NCI-H82 (cell line): Measurements from ENCODE around the gene CCL21.

Experiments
- DNase-seq: peaks from one replicate; lab custom pipeline; 2025; lab: John Stamatoyannopoulos, UW

The CCL21 gene

DNA sequence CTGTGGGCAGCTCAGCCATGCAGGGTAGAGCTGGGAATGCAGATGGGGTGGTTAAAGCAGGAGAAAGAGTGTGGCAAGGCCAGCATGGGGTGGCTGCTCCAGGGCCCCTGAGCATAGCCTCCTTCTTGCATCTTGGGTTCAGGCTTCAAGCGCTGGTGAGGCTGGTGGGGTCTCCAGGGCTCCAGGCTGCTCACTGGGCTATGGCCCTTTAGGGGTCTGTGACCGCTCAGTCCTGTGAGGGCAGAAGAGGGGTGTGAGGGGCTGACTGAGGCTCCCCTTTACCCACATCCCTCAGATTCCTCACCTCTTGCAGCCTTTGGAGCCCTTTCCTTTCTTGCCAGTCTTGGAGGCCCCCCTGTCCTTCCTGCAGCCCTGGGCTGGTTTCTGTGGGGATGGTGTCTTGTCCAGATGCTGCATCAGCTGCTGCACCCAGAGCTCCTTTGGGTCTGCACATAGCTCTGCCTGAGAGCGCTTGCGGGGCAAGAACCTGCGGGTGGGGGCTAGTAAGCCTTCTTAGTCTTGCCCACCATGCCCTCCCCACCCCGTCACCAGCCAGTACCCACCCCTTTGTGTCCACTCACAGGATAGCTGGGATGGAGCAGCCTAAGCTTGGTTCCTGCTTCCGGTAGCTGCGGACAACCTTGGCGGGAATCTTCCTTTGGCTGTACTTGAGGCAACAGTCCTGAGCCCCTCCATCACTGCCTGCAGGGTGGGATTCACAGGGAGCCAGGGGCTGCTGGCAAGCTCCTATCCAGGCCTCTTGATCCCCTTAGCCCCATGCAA lies 549 bp downstream of the CCL21 start:
- no peak for DNase-seq

DNA sequence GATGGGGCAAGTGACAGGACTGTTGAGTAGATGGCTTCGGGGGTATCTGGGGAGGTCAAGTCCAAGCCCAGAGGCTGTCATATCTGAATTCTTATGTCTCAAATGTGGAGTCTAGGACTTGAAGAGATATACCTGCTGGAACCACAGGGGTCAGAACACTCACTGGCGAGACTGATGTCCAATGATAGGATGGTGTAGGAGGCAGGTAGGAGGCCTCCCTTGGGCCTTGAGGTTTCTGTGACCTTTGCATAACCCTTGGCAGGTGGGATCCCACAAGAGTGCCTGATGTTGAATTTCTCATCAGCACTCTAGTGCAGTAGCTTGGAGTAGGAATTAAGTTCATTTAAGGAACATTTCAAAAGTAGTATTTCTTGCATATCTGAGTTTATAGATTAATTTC lies 2.8 kb downstream of the CCL21 start:
- no peak for DNase-seq

DNA sequence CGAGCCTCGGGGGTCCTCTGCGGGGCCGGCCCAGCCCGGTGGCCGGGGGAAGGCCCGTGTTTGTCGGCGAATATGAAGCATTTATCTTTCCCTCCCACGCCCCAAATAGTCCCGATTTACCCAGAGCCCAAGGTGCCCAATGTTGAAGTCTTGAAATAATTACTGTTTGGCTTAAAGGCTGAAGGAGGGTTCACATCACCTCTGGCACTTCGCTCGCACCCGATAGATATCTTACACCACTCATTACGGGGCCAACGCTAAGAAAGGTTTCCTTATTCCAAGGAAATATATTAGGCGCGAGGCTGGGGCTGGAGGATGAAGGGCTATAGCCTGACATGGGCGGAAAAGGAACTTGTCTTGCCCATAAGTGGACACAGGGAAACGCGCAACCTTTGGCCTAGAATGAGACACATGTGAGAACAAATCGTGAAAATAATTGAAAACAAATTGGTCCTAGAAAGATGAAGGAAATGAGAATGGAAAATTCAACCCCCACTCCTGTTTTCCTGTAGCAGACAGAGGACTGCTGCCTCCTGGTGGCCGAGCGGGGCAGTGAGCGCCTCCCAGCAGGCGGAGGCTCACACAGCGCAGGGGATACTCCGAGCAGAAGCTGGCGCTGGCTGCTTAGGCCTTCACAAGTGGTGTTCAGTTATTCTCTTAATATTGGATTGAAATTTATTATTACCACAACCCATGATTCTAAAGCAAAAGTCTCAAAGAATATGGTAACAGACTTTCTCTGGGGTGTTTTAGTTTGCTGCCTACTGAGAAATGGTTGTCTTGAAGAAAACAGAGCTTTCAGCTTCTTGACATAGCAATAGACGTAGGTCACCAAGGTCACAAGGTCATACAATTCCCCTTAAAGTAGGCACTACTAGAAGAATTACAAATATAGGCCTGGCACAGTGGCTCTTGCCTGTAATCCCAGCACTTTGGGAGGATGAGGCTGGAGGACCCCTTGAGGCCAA lies 7.9 kb downstream of the CCL21 start:
- peak; percentile 18 for DNase-seq

DNA sequence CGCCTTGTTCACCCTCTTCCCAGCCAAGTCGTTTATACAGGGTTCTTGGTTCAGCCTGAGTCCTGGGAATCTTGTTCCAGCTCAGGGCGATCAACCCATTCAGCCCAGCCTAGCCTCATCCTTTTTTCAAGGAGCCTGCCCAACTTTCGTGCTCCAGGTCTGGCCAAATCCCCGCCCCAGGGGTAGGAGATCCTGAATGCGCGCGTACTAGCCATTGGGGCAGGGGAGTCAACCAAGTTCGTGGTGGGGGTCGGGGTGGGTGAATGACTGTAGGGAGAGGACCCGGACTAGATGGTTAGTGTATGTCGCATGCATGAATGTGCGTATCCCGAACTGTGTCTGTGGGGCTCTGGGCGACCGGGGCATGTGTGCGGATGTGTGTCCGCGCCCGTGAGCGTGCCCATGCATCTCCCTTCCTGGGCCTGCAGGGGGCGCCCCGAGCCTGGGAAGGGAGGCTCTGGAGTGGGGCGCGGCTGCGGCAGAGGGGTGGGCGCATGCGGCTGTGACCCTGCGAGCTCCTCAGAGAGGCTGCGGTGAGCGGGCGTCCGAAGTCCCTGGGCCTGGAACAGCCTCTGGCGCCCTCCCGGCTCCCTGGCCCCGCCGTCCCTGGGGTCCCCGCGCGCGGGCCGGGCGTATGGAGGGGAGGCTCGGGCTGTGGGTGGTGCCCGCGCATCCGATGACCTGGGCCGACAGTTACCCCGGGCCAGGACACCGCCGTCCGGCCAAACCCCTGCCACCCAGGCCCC lies 8.7 kb downstream of the CCL21 start:
- no peak for DNase-seq

DNA sequence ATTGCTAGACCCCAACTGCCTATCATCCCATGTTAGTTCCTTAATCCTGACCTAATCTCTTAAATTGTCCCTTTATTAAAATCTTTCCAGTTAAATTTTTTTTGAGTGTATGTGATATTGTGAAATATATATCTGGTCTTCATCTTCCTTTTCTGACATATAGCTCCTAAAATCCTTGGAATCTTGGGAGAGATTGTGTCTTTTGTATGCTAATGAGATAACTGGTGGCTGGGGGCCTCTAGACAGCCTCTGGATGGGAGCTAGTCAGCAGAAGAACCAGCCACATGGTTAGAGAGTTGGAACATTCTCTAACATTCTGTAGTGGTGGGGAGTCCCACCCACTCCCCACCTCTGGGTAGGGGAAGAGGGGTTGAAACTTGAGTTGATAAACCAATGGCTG lies 15.1 kb downstream of the CCL21 start:
- DNase-seq: no peak

DNA sequence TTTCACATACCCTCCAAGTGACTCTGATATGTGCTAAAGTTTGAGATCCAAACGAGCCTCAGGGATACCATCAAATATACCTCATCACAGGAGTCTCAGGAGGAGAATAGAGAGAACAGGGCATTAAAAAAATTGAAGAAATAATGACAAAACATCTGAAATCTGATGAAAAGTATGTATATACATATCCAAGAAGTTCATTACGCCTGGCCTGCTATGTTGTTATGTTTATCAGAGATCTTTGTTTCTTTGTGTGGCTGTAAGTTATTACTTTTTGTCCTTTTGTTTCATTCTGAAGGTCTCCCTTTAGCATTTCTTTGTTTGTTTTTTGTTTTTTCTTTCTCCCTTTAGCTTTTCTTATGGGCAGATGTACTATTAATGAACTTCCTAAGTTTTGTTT lies 16.4 kb downstream of the CCL21 start:
- DNase-seq: no peak

DNA sequence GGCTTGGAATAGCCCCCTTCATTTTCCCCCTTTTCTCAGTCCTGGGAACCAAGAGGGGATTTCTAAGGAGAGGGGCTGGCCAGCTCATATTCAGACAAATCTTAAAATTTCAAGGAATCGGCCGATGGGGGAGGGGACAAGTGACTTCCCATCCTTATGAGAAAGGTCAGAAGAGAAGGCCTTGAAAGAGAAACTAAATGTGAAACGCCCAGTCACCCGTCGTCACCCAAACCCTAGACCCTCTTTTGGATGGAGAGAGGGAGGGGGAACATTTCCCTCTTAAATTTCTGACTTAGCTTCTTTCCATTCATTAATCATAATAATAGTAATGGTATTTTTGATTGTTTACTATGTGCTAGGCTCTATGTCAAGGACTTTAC lies 18.0 kb downstream of the CCL21 start:
- no peak for DNase-seq

DNA sequence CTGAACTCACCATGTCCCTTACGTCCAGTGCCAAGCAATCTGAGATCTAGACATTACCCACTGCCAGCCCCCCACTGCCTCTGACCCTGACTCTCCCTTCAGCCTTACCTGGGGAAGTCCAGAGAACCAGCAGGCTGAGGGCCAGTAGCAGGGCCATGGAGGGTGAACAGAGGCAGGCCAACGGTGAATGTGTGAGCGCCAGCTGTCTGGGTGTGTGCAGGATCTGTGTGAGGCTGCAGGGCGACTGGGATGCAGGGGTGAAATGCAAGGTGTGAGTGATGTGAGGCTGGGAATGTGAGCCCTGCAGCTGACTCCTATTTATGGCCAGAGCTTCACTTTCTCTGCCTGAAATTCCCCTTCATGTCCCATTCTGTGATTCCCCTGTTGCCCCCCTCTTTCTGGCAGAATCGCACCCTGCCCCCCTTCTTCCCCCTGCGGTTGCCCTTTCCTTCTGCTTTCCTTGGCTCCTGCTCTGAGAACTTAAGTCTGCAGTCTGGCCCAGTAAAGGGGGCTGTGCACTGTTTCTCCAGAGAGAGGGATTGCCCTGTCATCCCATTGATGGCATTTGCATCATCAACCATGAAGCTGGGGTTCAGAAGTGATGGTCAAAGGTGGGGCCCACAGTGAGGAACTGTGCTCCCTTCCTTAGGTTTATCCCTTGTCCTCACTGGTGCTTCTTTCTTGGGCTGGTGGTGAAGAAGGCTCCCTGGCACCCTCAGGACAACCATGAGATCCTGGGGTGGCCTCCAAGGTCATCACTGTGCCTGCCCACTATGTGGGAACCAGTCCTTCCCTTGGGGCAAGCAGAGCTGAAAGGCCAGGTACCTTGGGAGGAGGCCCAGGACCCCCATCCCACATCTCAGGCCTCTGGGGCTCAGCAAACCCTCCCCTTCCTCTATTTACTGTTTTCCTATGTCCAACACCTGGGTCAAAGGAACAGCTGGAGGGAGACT lies 18.7 kb downstream of the CCL21 start, which contains the start of gene CCL19:
Gene CCL19 (minus strand): TSS at position 294 of the 953 bp plus-strand sequence. CDS start 137 bp downstream, at position 157.
- DNase-seq: no peak

DNA sequence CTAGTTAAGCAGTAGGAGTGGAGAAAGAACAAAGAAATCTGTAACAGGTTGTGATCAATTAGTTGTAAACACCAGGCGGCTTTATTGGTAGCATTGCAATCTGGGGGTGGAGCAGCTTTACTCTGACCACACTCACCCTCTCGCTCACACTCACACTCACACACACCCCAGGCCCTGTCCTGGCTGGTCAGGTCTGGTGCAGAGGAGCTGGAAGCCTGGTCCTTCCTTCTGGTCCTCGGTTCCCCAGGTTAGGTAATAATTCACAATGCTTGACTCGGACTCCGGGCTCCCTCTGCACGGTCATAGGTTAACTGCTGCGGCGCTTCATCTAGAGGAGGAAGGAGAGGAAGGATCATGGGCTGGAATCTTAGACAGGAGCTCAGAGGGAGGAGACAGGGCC lies 20.4 kb downstream of the CCL21 start:
- no peak for DNase-seq

DNA sequence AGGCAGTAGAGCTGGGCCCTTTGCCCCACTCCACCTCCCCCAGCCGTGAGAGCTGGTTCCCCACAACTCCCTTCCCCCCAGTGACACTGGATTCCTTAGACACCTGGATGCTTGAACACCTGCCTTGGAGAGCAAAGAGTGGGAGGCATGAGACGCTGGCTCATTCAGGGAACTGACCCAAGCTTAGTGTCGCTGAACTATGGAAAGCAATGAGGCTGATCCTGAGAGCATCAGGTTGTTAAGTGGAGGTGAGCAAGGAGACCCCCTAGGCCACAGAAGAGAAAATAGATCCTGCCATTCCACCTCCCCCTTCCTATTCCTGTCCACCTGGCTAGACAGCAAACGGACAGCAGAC lies 20.8 kb downstream of the CCL21 start:
- no peak for DNase-seq

DNA sequence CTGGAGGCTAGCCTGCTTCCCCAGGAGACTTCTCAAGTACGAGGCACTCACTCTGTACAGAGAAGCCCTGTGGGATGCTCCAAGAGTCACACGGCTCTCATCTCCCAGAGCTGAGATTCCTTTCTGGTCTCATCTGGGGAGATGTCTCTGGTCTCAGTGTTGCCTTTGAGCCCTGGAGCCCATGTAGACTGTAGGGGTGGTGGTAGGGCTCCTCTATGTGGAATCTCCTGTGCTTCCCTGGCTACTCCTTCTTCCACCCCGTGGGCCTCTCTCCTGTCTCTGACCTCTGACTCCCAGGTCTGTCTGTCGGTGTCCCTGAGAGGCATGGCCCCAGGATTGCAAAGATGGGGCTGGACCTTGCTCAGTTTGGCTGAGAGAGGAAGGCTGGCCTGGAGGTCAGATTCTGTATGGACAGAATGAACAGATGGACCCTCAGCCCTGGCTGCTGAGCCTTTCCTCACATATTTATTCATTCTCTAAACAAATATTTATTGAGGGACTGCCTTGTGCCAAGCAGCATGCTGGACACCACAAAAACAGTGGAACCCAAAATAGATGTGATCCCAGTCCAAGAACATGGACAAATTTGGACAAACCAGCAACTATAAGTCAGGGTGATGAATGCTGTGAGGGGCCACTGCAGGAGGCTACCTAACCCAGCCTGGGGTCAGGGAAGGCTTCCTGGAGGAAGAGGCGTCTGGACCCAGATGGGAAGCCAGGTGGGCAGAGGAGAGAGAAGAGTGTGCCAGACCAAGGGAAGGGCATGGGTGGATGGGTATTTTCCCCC lies 21.4 kb downstream of the CCL21 start:
- DNase-seq: no peak

DNA sequence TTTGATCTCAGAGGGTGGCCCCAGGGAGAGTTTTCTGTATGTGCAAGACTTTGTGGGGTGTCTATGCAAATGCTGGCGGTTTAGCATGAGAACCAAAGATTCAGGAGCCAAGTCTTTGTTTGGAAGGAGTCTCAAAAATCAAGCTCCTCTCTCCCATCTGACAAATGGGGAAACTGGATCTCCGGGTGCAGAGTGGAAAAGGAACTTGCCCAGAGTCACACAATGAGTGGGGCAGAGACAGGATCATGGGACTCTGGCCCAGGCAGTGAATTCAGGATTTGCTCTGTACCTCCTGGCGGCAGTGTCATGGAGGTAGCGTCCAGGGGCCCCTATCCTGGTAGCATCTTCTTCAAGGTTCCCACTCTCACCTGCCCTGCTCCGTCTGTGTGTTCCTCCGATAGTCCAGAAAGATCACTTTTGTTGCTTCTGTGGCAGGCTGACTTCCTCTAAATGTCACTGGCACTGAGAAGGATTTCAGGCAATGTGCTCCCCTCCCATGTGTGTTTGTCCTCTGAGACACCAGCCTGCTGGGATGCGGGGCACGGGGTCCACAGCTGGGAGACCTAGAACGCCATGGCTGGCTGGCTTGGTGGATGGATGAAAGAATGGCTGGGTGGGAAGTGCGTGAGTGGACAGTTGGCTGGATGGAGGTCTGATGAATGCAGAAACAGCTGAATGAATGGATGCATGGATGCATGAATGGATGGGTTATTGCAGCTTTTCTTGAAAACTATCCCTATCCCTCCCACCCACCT lies 22.5 kb downstream of the CCL21 start:
- DNase-seq: no peak

DNA sequence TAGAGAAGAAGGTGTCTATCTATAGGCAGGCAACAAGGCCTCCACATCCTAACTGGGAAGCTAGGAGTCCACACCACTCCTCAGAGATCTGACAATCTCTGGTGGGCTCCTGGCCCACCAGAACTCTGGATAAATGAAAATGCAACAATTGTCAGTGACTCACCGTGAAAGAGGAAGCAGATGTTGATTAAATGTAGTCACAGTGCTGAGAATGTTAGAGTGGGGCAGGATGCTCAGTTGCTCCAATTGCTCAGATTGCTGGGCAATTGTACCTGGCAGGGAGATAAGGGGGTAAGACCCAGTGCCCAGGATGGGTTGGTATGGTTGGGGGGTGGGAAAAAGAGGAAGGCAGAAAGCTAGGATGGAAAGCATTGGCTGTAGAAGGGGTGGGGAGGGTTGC lies 23.2 kb downstream of the CCL21 start:
- DNase-seq: no peak

DNA sequence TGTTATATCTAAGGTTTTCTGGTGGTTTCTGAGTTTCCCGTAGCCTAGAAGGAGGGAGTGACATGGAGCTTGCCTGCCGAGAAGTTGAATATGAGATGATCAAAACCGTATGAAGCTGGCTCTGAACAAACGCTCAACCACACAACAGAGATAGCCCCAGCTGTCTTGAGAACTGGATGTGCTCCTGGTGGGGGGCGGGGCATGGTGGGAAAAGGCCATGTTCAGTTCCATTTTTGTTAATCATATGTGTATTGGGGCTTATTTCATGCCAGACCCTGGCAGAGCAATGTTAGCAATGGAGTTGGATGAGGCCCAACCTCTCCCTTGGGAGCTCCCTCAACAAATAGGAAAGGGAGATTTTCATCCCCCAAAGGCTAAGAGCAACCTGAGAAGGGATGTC lies 23.7 kb downstream of the CCL21 start:
- no peak for DNase-seq

DNA sequence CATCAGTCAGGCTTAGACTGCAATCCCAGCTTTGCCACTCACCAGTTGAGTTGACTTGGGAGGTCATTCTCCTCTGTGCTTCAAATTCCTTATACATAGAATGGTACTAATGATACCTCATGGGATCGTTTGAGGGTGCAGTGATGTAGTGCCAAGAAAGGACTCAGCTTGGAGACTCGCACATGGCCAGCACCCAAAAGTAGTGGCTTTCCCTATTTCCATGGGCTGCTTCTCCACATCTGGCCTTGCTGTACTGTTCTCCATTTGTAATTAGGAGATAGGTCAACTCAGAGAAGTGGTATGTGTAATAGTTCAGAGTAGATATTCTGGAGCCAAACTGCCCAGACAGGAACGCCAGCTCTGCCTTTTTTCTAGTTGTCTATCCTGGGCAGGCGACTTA lies 24.3 kb downstream of the CCL21 start:
- no peak for DNase-seq

DNA sequence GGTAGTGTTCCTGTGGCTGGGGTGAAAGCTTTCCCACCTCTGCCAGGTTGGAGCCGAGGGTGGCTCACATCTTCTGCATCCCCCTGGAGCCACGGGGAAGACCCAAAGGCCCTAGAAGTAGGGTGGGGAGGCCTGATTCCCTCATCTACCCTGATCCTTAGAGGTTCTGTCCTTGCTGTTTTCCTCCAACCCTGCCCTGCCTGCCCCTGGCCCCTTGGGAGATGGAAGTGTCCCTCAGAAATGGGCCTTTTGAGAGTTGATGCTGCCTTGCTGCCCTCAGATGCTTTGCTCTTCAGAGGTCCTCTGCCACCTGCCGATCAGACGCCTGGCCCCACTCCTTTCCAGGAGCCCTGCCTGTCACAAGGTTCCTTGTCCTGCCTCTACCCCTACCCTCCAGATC lies 25.1 kb downstream of the CCL21 start:
- no peak for DNase-seq

DNA sequence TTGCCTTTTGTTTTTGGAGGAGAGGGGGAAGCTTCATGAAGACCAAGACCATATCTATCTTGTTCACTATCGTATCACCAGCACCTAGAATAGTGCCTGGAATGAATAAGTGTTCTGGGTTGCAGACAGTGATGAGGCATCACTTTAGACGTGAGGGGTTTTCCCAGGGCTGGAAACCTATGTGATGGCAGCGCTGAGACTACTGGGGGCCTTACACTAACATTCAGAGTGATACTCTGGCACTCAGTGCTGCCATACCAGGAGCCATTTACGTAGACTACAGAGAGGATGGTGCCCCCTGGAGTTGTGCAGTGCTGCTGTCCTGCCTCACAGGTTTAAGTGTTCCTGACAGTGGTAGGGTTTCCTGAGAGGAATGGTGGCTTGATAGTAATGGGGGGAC lies 25.8 kb downstream of the CCL21 start:
- no peak for DNase-seq

DNA sequence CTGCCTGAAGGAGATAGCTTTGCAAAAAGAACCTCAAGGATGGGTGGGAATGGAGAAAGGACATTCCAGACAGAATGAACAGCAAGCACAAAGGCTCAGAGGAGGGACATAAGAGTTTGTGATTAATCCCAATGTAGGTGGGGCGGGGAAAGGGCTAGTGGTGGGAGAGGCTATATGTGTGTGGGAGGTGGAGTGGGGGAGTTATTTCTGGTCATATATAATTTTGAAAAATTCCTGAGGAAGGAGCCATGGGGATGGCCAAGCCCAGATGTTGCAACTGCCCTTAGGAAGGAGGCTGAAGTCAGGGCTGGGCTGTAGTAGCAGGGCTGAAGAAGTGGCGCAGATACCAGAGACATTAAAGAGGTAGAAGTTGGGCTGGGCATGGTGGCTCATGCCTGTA lies 34.1 kb downstream of the CCL21 start:
- no peak for DNase-seq

DNA sequence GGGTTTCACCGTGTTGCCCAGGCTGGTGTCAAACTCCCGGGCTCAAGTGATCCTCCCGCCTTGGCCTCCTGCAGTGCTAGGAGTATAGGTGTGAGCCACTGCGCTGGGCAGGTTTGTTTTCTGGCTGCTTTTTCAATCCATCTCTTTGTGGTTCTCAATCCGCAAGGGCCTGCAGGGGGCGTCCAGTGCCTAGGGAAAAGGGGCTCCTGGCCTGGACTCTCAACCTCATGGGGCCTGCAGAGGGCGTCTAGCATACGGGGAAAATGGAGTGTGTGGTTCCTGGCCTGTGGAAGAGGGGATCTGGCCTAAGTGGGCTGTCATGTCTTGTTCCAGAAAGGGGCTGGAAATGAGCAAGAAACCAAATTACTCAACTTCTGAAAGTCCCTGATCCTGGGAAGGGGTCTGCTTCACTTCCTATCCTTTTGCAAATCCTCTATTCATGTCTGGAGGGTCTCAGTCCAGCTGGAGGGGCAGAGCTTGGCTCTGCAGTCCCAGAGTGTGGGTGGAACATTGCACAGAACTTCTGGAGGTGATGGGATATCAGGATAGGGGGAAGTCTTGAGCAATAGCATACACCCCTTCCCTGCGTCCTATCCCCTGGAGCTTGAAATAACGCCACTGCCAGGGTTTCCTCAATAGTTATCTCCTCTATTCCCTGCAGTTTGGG lies 34.8 kb downstream of the CCL21 start:
- peak; percentile 92 for DNase-seq
